GM18517 (cell line): ENCODE results near the gene SNHG17.
"Not testable (repeated sequence)": the region's sequence is repeated elsewhere in the genome, so short reads cannot be mapped to it uniquely, and the experiment has no call there.

Experiments used
- ATAC-seq: cut with Tn5 transposase; IDR thresholded peaks from one replicate; pipeline ENCODE4 v1.9.1; 2021; ENCODE audit warnings: mild to moderate bottlenecking, moderate library complexity; ENCODE audit not compliant: unreplicated experiment

SNHG17 gene

DNA sequence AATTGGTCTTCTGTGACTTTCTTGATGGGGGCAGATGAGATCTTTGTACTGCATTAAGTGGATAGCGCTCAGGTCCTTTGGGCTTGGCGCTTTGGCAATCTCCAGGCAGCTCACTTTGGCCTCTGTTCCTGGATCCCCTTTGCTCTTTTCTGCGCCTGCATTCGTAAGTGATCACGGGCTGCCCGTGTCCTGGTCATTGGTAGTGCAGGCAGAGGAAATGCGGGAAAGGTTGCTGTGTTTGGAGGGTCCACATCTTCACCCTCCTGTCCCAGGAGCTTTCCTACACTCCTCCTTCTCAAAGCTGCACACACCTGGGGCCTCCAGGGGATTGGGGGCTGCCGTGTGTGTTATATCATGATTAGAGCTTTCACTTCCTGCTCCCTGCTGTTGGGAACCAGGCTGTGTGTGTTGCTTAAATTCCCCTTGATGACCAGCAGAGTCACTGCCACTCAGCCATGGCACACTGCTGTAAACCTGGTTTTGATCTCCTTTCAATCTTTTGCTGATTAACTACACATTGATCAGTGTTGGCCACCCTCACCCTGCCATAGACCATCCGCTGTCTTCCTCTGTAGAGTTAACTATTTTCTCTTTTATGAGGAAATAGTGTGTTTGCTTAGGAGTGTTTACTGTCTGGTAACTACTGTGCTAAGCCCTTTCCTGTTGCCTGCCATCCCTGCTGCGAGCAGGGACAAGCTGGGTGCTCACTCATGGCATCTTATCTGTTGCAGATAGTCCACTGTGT, 13.0 kb upstream of the SNHG17 start:
- no peak for ATAC-seq

GRCh38 chr20:38447251-38447661, 12.1 kb upstream of the SNHG17 start:
- ATAC-seq, result no peak

DNA sequence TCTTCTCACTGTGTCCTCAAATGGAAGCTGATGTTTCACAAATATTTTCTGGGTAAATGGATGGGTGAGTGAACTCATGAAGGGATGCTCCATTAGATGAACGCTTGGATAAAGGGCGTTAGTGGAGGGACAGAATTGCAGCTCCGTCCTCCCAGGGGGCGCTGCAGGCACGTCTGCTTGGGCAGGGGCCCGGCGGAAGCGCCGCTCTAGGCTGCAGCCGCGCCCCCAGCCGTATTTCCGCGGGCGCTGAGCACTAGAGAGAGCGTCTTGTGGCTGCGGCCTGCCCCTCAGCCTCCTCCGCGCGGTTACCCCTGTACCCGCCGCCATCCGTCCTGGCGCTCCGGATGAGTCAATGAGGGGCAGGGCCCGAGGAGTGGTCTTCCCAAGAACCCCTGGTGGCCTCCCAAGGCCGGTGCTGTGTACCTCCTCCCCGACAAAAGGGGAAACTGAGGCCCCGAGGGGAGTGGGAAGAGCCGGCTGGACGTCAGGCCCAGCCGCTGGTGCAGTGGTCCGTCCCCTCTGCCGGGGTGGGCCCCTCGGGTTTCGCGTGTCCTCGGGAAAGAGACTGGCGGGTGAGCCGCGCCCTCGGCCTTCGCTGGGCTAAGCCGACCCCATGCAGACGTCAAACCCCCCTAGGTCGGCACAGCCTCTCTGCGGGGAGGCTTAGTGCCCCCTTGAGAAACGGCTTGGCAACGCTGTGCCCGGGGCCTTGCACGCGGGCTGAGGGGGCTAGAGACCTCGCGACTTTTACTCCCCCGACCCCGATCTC, 11.5 kb upstream of the SNHG17 start:
- ATAC-seq, result peak; percentile 64

DNA sequence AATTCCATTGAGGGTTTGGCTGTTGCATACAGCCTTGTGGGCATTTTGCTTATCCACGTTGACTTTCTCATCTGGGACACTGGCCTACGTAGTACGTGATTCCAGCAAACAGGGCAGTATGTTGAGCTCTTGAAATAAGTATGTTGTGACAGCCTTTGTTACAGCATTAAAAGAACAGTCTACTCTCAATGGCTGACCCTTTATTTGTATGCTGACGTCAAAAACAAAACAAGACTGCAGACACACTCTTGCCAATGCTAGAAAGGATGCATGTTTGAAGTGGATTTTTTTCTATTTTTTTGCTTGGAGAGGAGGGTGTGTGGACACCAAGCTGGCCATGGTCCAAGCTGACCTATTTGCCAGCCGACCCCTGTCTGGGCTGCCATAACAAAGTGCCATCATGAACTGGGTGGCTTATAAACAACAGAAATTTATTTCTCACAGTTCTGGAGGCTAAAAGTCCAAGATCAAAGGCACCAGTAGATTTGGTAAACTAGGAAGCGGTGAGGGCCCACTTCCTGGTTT, 10.8 kb upstream of the SNHG17 start:
- no peak for ATAC-seq

GRCh38 chr20:38445381-38445796, 10.3 kb upstream of the SNHG17 start:
- no peak for ATAC-seq

DNA sequence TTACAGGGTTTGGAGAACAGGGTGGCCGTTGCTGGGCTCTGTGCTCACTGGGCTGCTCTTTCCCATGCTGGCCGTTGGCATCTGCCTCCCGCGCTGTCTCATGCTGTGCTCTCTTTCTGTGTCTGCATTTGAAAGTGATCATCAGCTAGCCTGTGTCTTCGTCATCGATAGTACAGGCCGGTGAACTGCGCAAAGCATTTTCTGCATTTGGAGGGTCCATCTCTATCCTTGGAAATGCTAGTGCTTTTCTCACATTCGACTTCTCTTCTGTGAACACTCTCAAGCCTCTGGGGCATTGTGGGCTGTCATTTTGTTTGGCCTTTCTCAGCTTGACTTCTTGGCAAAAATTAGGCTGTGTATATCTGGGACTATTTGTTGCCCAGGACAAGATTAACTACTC, 6.8 kb upstream of the SNHG17 start:
- no peak for ATAC-seq

GRCh38 chr20:38441110-38441509, 6.0 kb upstream of the SNHG17 start:
- ATAC-seq, result not testable (repeated sequence)

- no peak for ATAC-seq
Observed at GRCh38 chr20:38437796-38438195, 2.7 kb upstream of the SNHG17 start.

DNA sequence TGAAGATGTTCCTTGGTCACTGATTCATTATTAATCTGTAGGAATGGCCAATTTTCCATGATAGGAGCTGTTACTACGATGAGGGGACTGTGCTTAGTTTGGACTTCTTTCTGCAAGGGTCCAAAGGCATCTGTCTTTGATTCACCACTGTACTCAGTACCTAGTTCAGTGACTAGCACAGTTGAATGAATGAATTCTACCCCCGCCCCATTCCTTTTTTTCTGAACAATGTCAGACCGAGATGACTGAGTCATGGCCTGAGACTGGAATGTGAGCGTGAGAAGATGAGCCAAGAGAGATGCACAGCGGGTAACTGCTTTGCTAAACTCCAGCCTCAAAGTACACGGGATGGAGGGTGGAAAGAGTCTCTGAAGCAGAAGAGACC, 419 bp upstream of the SNHG17 start:
- no peak for ATAC-seq

DNA sequence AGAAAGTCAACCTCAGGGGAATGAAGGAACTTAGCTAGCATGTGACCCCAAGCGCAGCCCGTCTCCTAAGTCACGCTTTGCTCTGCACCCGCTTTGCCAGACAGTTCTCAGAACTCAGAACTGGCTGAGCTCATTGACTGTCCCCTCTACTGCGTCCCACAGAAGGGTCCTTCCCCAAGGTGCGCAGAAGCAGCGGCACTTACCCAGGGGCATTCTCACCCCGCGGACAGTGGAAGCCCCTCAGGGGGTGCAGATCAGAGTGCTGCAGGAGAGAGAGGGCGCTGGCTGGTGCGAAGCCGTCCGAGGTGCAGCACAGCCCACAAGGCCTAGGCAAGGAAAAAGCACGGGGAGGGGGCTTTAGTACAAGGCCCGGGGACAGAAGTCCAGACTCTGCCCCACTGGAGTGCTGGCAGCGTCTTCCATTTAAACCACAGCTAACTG, 807 bp downstream of the SNHG17 start:
- peak; percentile 19 for ATAC-seq

DNA sequence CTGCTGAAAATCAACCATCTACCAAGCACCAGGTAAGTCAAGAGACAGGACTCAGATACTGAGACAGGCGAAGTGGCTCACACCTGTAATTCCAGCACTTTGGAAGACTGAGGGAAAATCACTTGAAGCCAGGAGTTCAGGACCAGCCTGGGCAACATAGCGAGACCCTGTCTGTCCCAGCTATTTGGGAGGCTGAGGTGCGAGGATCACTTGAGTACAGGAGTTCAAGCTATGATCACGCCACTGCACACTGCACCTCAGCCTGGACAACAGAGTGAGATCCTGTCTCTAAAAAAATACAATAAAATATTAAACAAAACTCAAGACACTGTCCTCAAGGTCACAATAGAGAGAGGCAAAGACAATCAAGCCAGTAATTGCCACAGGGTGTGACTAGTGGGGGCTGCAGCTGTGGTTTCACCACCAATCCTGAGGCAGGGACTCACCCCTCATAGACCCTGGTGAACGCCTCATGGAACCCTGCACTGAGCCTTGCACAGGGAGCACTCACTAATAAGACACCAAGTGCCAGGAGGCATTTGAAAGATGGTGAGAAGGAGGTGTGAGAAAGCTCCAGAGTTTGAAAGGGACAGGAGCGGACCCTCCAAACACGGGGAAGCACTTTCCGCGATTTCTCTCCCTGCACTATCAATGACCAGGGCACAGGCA, 1.7 kb downstream of the SNHG17 start:
- ATAC-seq, result no peak

- ATAC-seq, result not testable (repeated sequence)
Observed at GRCh38 chr20:38432870-38433269, 2.3 kb downstream of the SNHG17 start.

GRCh38 chr20:38432292-38432691, 2.8 kb downstream of the SNHG17 start:
- no peak for ATAC-seq

- ATAC-seq, result no peak
Observed at GRCh38 chr20:38430679-38431325, 4.3 kb downstream of the SNHG17 start.

- ATAC-seq, result no peak
Observed at GRCh38 chr20:38429301-38429700, 5.8 kb downstream of the SNHG17 start.

DNA sequence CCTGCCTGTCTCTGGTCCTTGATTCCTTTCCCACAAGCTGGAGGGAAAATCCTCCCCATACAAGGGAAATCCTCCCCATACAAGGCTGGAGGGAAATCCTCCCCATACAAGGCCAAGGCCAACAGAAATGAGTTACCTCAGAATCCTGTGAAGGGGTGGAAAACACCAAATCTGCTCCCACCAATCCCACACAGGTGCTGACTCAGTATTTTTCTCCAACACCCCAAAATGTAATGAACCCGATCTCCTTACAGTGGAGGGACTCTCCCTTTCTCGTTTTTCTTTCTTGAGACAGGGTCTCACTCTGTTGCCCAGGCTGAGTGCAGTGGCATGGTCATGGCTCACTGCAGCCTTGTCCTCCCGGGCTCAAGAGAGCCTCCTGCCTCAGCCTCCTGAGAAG, 6.3 kb downstream of the SNHG17 start:
- no peak for ATAC-seq

GRCh38 chr20:38427655-38428023, 7.5 kb downstream of the SNHG17 start:
- ATAC-seq, result no peak

DNA sequence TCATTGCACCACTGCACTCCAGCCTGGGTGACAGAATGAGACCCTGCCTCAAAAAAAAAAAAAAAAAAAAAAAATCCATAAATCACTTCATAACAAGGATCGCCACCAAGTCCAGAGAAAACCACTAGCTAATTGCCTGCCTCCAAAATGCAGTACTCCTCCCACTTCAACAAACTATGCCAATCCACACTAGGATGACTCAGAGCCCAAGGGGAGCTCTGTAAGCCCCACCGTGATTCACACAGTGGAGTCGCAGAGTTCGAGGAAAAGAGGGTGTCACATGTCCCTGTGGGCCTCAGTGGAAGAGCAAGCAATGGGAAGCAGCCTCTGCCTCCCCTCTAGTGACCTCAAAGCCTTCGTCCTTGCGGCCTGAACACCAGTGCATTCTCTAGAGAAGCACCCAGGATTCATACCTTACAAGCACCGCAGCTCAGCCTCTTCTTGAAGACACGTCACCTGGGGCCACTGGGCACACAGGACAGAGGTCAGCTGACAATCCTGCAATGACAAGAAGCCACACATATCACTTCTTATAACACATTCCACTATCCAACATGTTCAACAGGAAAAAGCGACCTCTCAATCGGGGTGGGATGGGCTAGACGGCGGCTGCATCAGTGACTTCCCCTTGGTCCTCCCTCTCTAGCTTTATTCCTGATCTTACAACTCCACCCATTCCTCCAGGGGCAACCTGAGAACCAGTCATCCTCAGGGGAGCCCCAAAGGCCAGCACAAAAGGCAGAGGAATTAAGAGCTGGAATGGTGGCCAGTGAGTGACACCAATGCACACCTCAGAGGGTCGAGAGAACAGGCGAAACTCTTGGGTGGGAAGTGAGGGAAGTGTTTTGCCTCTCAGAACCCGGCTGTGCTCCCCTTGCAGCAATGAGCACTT, 8.9 kb downstream of the SNHG17 start:
- ATAC-seq, result no peak

GRCh38 chr20:38424401-38424800, 10.7 kb downstream of the SNHG17 start:
- ATAC-seq, result no peak

GRCh38 chr20:38423541-38423940, 11.6 kb downstream of the SNHG17 start:
- no peak for ATAC-seq
